ENCODE results near the gene RNASE12.

GRCh38 chr14:20632831-20633691 lies 41.9 kb upstream of the RNASE12 start:
- TF ChIP-seq NFIC (IDR thresholded peaks at IDR 0.05) (peak; percentile 32; the same call in 1 of the 2 replicates), TAF1 (IDR thresholded peaks at IDR 0.05; ENCODE audit: low read depth) (no peak), RAD21 (IDR thresholded peaks at IDR 0.05; ENCODE audit: low read depth) (no peak), REST (IDR thresholded peaks at IDR 0.05; ENCODE audit: low read depth) (no peak; the same call in 1 of the 2 replicates), MAX (IDR thresholded peaks at IDR 0.05) (0 out of 2 replicates have a peak, but pooled peaks have one; percentile 19), CEBPB (IDR thresholded peaks at IDR 0.05) (0 out of 2 replicates have a peak, but pooled peaks have one; percentile 49)

Data from Ishikawa (cell line).